ENCODE measurements around the gene INIP.

The INIP gene

DNA sequence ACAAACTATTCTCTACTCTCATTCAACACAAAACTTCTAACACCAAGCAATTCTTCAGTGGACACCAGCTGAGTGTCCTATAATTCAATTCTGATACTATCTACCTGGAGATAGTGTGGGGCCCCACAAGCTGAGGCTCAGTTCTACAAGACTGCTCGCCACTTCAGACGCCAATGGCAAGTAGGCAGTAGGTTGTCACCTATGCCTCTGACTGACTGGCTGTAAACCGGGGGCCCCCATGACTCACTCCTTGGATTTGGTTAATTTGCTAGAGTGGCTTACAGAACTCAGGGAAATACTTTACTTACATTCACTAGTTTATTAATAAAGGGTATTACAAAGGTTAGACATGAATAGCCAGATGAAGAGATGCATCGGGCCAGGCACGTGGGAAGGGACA is 21.5 kb downstream of the INIP start:
- TF ChIP-seq CEBPB (IDR thresholded peaks at IDR 0.05) (no peak), TAF1 (IDR thresholded peaks at IDR 0.05; ENCODE audit: low read depth) (no peak), EGR1 (IDR thresholded peaks at IDR 0.05) (no peak), FOXM1 (IDR thresholded peaks at IDR 0.05; ENCODE audit: borderline replicate concordance, low read depth) (no peak), EP300 (IDR thresholded peaks at IDR 0.05; ENCODE audit: borderline replicate concordance) (no peak)

DNA sequence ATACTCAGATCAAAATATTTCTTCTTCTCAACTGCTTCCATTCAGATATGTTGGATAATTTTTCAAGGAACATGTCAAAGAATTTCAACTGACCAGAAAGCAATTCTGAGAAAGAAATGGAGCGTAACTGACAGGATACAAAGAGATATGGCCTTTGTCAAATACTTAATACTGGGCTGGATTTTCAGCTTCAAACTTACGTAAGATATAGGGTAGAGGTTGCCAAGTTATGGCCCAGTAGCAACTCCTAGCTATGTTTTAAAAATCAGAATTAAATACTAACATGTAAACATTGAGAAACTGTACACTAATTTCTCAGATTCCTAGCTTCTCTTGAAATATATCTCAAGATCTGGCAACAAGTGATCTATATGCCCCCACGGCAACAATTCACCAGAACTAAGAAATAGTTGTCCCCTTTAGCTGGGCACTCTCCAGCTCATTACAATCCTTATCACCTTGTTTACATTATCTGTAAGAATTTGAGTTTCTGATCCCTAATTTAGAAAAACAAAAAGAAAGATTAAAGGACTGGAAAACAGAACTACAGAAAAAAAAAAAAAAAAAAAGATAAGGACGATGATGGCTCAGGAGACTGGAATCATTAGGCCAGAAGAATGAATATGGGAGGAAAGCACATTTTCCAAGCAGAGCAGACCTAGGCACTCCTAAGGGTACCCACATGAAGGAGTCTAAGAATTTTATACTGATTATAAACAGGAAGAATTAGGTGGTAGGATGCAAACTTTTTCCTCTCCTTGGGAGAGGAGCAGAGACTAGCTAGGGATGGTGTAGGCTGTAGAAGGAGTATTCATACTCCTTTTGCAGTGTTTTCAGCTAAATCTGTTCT is 23.0 kb downstream of the INIP start:
- TF ChIP-seq TCF12 (IDR thresholded peaks at IDR 0.05; ENCODE audit: low read depth): no peak
- TF ChIP-seq, protein P1, sequence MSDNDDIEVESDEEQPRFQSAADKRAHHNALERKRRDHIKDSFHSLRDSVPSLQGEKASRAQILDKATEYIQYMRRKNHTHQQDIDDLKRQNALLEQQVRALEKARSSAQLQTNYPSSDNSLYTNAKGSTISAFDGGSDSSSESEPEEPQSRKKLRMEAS (IDR thresholded peaks at IDR 0.05): no peak
- no peak for TF ChIP-seq TEAD4 (IDR thresholded peaks at IDR 0.05)
- TF ChIP-seq RAD21 (IDR thresholded peaks at IDR 0.05; ENCODE audit: low read depth): no peak
- TF ChIP-seq, protein P2, sequence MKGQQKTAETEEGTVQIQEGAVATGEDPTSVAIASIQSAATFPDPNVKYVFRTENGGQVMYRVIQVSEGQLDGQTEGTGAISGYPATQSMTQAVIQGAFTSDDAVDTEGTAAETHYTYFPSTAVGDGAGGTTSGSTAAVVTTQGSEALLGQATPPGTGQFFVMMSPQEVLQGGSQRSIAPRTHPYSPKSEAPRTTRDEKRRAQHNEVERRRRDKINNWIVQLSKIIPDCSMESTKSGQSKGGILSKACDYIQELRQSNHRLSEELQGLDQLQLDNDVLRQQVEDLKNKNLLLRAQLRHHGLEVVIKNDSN (IDR thresholded peaks at IDR 0.05): no peak
- TF ChIP-seq CREB1 (IDR thresholded peaks at IDR 0.05; ENCODE audit: low read depth): no peak
- no peak for TF ChIP-seq CEBPB (IDR thresholded peaks at IDR 0.05)
- TF ChIP-seq FOXM1 (IDR thresholded peaks at IDR 0.05; ENCODE audit: borderline replicate concordance, low read depth): no peak
- no peak for TF ChIP-seq YY1 (IDR thresholded peaks at IDR 0.05; ENCODE audit: low read depth)
- TF ChIP-seq EP300 (IDR thresholded peaks at IDR 0.05; ENCODE audit: borderline replicate concordance): no peak

DNA sequence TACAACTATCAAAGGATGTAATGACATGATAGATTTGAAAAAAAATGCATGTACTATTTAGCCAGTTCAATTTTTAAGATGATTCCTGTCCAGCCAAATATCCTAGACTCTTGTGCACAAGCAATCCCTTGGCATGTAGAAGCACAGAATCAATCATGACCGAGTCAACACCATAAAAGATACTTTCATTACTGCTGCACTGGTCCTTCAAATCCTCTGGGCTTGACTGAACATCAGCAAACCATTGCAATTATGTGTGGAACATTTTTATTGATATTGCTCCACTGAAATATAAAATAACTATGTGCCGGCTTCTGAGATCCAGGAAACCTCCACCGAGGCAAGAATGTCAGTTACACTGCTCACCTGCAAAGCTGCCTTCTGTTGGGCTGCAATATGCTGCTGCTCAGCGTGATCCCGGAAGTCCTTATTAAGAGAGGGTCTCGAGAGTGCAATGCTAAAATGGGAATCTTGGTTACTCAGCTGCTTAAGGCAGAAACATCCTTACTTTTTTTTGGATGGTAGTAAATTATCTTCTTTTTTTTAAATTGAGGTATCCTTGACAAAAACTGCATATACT is 28.7 kb downstream of the INIP start:
- TF ChIP-seq FOXM1 (IDR thresholded peaks at IDR 0.05; ENCODE audit: borderline replicate concordance, low read depth) (no peak), CEBPB (IDR thresholded peaks at IDR 0.05) (no peak), TEAD4 (IDR thresholded peaks at IDR 0.05) (no peak), TAF1 (IDR thresholded peaks at IDR 0.05; ENCODE audit: low read depth) (no peak), CREB1 (IDR thresholded peaks at IDR 0.05; ENCODE audit: low read depth) (no peak), RAD21 (IDR thresholded peaks at IDR 0.05; ENCODE audit: low read depth) (no peak), TCF12 (IDR thresholded peaks at IDR 0.05; ENCODE audit: low read depth) (no peak), YY1 (IDR thresholded peaks at IDR 0.05; ENCODE audit: low read depth) (no peak), ZBTB7A (IDR thresholded peaks at IDR 0.05; ENCODE audit: low read depth) (no peak), EP300 (IDR thresholded peaks at IDR 0.05; ENCODE audit: borderline replicate concordance) (no peak), EGR1 (IDR thresholded peaks at IDR 0.05) (no peak)
- TF ChIP-seq, protein P1 (IDR thresholded peaks at IDR 0.05): no peak
- TF ChIP-seq, protein P3, sequence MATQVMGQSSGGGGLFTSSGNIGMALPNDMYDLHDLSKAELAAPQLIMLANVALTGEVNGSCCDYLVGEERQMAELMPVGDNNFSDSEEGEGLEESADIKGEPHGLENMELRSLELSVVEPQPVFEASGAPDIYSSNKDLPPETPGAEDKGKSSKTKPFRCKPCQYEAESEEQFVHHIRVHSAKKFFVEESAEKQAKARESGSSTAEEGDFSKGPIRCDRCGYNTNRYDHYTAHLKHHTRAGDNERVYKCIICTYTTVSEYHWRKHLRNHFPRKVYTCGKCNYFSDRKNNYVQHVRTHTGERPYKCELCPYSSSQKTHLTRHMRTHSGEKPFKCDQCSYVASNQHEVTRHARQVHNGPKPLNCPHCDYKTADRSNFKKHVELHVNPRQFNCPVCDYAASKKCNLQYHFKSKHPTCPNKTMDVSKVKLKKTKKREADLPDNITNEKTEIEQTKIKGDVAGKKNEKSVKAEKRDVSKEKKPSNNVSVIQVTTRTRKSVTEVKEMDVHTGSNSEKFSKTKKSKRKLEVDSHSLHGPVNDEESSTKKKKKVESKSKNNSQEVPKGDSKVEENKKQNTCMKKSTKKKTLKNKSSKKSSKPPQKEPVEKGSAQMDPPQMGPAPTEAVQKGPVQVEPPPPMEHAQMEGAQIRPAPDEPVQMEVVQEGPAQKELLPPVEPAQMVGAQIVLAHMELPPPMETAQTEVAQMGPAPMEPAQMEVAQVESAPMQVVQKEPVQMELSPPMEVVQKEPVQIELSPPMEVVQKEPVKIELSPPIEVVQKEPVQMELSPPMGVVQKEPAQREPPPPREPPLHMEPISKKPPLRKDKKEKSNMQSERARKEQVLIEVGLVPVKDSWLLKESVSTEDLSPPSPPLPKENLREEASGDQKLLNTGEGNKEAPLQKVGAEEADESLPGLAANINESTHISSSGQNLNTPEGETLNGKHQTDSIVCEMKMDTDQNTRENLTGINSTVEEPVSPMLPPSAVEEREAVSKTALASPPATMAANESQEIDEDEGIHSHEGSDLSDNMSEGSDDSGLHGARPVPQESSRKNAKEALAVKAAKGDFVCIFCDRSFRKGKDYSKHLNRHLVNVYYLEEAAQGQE (IDR thresholded peaks at IDR 0.05; ENCODE audit: low read depth): no peak

DNA sequence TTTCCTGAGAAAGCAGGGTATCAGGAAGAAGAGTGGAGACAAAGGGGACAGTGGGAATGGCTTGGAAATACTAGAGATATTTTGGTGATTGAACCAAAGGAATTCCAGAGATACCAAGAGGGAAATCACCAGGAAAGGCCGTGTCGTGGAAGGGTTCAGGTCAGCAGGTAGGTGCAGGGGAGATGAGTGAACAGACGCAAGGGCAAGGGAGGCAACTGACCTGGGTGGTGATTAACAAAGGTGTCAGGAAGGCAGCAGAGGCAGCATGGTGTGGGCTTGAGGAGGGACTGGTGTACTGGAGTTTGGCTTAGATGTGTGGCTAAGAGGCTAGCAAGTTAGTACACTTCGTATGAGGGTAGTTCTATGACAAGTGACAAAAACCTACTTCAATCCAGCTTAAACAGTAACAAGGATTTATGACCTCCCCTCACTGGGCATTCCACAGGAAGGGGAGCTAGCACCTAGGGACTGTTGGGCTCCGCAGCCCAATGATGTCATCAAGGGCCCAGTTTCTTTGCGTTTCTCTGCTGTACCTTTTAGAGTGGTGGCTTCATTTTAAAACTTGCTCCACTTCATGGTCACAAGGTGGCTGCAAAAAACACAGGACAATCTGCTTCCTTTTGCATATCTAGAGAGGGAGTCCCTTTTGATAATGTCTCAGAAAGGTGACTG is 37.0 kb downstream of the INIP start:
- TF ChIP-seq CREB1 (IDR thresholded peaks at IDR 0.05; ENCODE audit: low read depth) (no peak), YY1 (IDR thresholded peaks at IDR 0.05; ENCODE audit: low read depth) (no peak), TAF1 (IDR thresholded peaks at IDR 0.05; ENCODE audit: low read depth) (no peak), RAD21 (IDR thresholded peaks at IDR 0.05; ENCODE audit: low read depth) (no peak), TCF12 (IDR thresholded peaks at IDR 0.05; ENCODE audit: low read depth) (no peak), NFIC (IDR thresholded peaks at IDR 0.05) (no peak), FOXM1 (IDR thresholded peaks at IDR 0.05; ENCODE audit: borderline replicate concordance, low read depth) (no peak), EP300 (IDR thresholded peaks at IDR 0.05; ENCODE audit: borderline replicate concordance) (no peak), CEBPB (IDR thresholded peaks at IDR 0.05) (no peak), ZBTB7A (IDR thresholded peaks at IDR 0.05; ENCODE audit: low read depth) (no peak)

DNA sequence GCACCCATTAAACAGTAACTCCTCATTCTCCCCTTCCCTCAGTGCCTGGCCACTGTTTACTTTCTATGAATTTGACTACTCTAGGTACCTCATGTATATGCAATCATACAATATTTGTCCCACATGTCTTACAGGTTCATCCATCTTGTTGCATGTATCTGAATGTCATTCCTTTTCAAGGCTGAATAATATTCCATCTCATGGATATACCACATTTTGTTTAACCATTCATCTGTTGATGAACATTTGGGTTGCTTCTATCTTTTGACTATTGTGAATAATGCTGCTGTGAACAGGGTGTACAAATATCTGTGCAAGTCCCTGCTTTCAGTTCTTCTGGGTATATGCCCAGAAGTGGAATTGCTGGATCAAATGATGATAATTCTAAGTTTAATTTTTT is 40.9 kb downstream of the INIP start:
- no peak for TF ChIP-seq NFIC (IDR thresholded peaks at IDR 0.05)
- TF ChIP-seq, protein P1 (IDR thresholded peaks at IDR 0.05): no peak

DNA sequence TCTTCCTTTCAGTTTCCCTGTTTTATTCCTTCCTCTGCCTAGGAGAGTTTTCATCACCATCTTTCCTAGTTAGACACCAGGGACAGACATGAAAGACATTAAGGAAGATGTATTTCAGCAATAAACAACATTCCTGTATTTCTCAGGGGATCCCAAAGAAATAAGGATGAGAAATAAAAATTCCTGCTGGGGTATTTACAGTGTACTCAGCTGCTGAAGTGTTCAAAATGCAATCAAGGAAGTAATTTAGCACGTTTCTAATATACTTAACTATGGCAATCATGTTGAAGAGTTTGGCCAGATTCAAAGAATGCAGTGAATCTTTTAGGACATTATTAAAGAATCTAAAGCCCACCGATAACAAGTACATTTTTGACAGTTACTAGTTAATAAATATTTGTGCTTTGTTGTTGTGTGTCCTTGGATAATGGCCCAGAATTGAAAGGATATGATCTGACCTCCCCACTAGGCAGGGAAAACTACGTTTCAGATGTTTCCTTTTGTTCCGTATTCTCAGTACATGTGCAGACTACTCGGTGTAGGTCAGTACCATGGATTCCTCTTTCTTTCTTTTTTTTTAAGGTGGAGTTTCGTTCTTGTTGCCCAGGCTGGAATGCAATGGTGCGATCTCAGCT is 46.8 kb downstream of the INIP start:
- TF ChIP-seq EP300 (IDR thresholded peaks at IDR 0.05; ENCODE audit: borderline replicate concordance) (no peak), CREB1 (IDR thresholded peaks at IDR 0.05; ENCODE audit: low read depth) (no peak), FOXM1 (IDR thresholded peaks at IDR 0.05; ENCODE audit: borderline replicate concordance, low read depth) (no peak), TCF12 (IDR thresholded peaks at IDR 0.05; ENCODE audit: low read depth) (no peak), TAF1 (IDR thresholded peaks at IDR 0.05; ENCODE audit: low read depth) (no peak), CEBPB (IDR thresholded peaks at IDR 0.05) (no peak)
- TF ChIP-seq, protein P3 (IDR thresholded peaks at IDR 0.05; ENCODE audit: low read depth): no peak
- TF ChIP-seq, protein P2 (IDR thresholded peaks at IDR 0.05): no peak

Data from Ishikawa (cell line).